Mammary epithelial cell (primary cell): ENCODE results near the gene FBLN7.
"Not testable (repeated sequence)": the region's sequence is repeated elsewhere in the genome, so short reads cannot be mapped to it uniquely, and the experiment has no call there.

Source experiments
- EZH2 ChIP-seq: IDR thresholded peaks from 2 replicates; pipeline ENCODE4 v1.6.1; 2012; ENCODE audit warnings: low read length, inconsistent platforms, borderline replicate concordance
- TF ChIP-seq, protein P1 (sequence below), 2 donors: IDR thresholded peaks in 1 of 2; conservative IDR thresholded peaks in 1 of 2; 2 replicates each; pipeline ENCODE4 v1.5.1; 2011 to 2012; ENCODE audit warnings: inconsistent platforms in 2 of 2, low read length in 2 of 2, mild to moderate bottlenecking in 2 of 2, control low read depth in 1 of 2, low read depth in 1 of 2; ENCODE audit not compliant: insufficient read depth in 1 of 2; ENCODE audit errors: extremely low read depth in 1 of 2

DNA sequence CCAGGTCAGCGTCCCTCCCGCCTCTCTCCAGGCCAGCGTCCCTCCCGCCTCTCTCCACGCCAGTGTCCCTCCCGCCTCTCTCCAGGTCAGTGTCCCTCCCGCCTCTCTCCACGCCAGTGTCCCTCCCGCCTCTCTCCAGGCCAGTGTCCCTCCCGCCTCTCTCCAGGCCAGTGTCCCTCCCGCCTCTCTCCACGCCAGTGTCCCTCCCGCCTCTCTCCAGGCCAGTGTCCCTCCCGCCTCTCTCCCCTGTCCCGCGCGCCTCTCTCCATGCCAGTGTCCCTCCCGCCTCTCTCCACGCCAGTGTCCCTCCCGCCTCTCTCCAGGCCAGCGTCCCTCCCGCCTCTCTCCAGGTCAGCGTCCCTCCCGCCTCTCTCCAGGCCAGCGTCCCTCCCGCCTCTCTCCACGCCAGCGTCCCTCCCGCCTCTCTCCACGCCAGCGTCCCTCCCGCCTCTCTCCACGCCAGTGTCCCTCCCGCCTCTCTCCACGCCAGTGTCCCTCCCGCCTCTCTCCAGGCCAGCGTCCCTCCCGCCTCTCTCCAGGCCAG, 1.5 kb downstream of the FBLN7 start:
- TF ChIP-seq, protein P1, sequence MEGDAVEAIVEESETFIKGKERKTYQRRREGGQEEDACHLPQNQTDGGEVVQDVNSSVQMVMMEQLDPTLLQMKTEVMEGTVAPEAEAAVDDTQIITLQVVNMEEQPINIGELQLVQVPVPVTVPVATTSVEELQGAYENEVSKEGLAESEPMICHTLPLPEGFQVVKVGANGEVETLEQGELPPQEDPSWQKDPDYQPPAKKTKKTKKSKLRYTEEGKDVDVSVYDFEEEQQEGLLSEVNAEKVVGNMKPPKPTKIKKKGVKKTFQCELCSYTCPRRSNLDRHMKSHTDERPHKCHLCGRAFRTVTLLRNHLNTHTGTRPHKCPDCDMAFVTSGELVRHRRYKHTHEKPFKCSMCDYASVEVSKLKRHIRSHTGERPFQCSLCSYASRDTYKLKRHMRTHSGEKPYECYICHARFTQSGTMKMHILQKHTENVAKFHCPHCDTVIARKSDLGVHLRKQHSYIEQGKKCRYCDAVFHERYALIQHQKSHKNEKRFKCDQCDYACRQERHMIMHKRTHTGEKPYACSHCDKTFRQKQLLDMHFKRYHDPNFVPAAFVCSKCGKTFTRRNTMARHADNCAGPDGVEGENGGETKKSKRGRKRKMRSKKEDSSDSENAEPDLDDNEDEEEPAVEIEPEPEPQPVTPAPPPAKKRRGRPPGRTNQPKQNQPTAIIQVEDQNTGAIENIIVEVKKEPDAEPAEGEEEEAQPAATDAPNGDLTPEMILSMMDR (conservative IDR thresholded peaks at IDR 0.05 in 1 of 2, IDR thresholded peaks at IDR 0.05 in 1 of 2; ENCODE audit: extremely low read depth in 1 of 2, insufficient read depth in 1 of 2, low read depth in 1 of 2, low read length in 2 of 2): not testable (repeated sequence)
- TF ChIP-seq EZH2: not testable (repeated sequence)
